Fibroblast of skin of right biceps (primary cell): ENCODE results near the gene POM121.
"Not testable (repeated sequence)": the region's sequence is repeated elsewhere in the genome, so short reads cannot be mapped to it uniquely, and the experiment has no call there.

Experiments
- DNase-seq: peaks from one replicate; pipeline ENCODE4 v3.0.0-alpha.2; 2013

POM121 gene

GRCh38 chr7:72949686-72950085 lies 24.8 kb downstream of the POM121 start:
- DNase-seq, result not testable (repeated sequence)

GRCh38 chr7:72950432-72950831 lies 25.5 kb downstream of the POM121 start:
- DNase-seq, result not testable (repeated sequence)

- not testable (repeated sequence) for DNase-seq
Observed at GRCh38 chr7:72953901-72954562, 29.1 kb downstream of the POM121 start.

- not testable (repeated sequence) for DNase-seq
Observed at GRCh38 chr7:72954563-72955198, 29.8 kb downstream of the POM121 start.

GRCh38 chr7:72960029-72960428 lies 35.1 kb downstream of the POM121 start:
- DNase-seq, result not testable (repeated sequence)

- not testable (repeated sequence) for DNase-seq
Observed at GRCh38 chr7:72960626-72961345, 35.9 kb downstream of the POM121 start.

GRCh38 chr7:72961346-72961650 lies 36.4 kb downstream of the POM121 start:
- not testable (repeated sequence) for DNase-seq

GRCh38 chr7:72963056-72963455 lies 38.2 kb downstream of the POM121 start:
- not testable (repeated sequence) for DNase-seq

- DNase-seq, result not testable (repeated sequence)
Observed at GRCh38 chr7:72965186-72965975, 40.5 kb downstream of the POM121 start.

- not testable (repeated sequence) for DNase-seq
Observed at GRCh38 chr7:72966892-72967291, 42.0 kb downstream of the POM121 start.

GRCh38 chr7:72968980-72969516 lies 44.2 kb downstream of the POM121 start, which contains the start of gene TRIM74:
Gene TRIM74, minus strand, starts transcription at chr7:72969466. Its CDS starts 3,309 bp downstream, at chr7:72966157.
- not testable (repeated sequence) for DNase-seq

GRCh38 chr7:72969688-72970087 lies 44.8 kb downstream of the POM121 start:
- not testable (repeated sequence) for DNase-seq

GRCh38 chr7:72971505-72971904 lies 46.6 kb downstream of the POM121 start:
- not testable (repeated sequence) for DNase-seq

- not testable (repeated sequence) for DNase-seq
Observed at GRCh38 chr7:72974781-72975180, 49.9 kb downstream of the POM121 start.

- not testable (repeated sequence) for DNase-seq
Observed at GRCh38 chr7:72975656-72976286, 50.9 kb downstream of the POM121 start.

GRCh38 chr7:72976434-72976833 lies 51.5 kb downstream of the POM121 start:
- DNase-seq, result not testable (repeated sequence)

GRCh38 chr7:72980382-72980781 lies 55.5 kb downstream of the POM121 start:
- DNase-seq, result not testable (repeated sequence)

- not testable (repeated sequence) for DNase-seq
Observed at GRCh38 chr7:72982084-72982483, 57.2 kb downstream of the POM121 start.

GRCh38 chr7:72990146-72990913 lies 65.4 kb downstream of the POM121 start:
- not testable (repeated sequence) for DNase-seq

GRCh38 chr7:72995484-72995883 lies 70.6 kb downstream of the POM121 start:
- not testable (repeated sequence) for DNase-seq

GRCh38 chr7:72997447-72997846 lies 72.6 kb downstream of the POM121 start:
- DNase-seq, result not testable (repeated sequence)
